ENCODE results near the gene USP4.

DNA sequence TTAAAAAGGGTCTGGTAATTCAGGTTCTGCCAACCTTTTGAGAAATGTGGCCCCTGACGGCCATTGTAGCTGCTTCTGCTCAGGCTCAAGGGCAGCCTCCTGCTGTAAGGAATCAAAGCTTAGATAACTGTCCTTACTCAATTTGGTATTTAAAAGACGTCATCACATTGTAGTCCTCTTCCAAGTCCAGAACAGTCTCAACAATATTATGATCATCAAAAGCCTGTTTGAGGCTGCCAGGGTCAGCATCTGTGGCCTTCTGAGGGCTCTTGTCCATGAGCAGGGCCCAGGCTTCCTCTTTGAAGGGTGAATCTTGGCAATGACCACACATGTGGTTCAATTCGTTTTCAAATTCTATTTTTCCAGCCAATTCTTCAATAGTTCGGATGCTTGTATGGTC is 68.8 kb downstream of the USP4 start:
- TF ChIP-seq, protein P1, sequence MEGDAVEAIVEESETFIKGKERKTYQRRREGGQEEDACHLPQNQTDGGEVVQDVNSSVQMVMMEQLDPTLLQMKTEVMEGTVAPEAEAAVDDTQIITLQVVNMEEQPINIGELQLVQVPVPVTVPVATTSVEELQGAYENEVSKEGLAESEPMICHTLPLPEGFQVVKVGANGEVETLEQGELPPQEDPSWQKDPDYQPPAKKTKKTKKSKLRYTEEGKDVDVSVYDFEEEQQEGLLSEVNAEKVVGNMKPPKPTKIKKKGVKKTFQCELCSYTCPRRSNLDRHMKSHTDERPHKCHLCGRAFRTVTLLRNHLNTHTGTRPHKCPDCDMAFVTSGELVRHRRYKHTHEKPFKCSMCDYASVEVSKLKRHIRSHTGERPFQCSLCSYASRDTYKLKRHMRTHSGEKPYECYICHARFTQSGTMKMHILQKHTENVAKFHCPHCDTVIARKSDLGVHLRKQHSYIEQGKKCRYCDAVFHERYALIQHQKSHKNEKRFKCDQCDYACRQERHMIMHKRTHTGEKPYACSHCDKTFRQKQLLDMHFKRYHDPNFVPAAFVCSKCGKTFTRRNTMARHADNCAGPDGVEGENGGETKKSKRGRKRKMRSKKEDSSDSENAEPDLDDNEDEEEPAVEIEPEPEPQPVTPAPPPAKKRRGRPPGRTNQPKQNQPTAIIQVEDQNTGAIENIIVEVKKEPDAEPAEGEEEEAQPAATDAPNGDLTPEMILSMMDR (IDR thresholded peaks at IDR 0.05): no peak
- TF ChIP-seq POLR2AphosphoS5 (IDR thresholded peaks at IDR 0.05; ENCODE audit: insufficient read depth in 1 of 2, low read depth in 1 of 2) (no peak), POLR2A (IDR thresholded peaks at IDR 0.05) (no peak)

Data from vagina (tissue), 2 donors.